Measurements from ENCODE around the gene ATAD3A.
A peak's percentile ranks its signal among the peaks of the same experiment; 100 is the strongest.
"Not testable (repeated sequence)": the region's sequence is repeated elsewhere in the genome, so short reads cannot be mapped to it uniquely, and the experiment has no call there.

The ATAD3A gene

DNA sequence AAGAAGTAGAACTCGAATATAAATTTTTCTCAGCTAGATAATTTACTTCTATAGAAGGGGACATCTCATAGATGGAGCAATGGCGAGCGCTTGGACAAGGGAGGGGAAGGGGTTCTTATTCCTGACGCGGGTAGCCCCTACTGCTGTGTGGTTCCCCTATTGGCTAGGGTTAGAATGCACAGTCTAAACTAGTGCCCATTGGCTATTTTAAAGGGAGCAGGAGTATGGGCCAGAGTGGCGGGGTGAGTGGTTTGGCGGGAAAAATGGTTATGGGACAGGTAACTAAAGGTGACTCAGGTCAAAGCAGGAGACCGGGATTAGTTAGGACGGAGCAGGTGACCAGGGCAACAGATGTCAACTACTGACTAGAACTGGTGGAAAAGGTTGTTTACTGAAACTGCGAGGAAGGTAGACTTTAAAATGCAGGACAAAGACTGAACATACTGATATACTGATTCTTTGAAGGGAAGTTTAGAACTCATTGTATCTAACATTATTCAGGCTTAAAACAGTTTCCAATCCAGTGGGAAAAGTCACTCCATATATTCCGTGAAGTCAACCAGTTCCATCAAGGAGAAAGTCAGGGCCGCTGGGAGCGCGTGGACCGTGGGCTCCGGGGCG, 940 bp upstream of the ATAD3A start:
- peaks cover 14% of the 10 kb centered on the region for H4K20me1 ChIP-seq

DNA sequence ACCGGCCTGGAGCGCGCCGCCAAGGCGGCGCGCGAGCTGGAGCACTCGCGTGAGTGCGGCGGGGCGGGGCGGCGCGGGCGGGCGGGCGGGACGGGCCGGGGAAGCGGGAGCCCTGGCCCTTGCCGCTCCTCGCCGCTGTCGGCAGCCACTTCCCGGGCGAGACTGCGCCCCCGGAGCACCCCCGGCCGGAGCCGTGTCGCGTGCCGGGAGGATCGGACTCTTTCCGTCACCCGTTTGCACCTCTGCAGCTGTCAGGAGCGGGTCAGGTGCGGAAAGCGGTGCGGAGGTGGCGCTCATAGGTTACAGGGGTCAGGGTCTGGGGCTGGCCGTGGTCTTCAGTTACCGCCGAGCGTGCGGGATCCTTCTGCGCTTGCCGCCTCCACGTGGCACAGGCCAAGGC, 463 bp downstream of the ATAD3A start:
- Histone ChIP-seq H4K20me1 (peaks cover 14% of the 10 kb centered on the region), H3K4me3 (peak overlapping the region; percentile 88), H3K36me3 (peaks cover 24% of the 10 kb centered on the region), H3K4me1 (peaks cover 45% of the 10 kb centered on the region), H3K4me2 (peak overlapping the region; percentile 91; the same call in 1 of the 2 replicates), H3K9ac (peak overlapping the region; percentile 86; the same call in 1 of the 2 replicates)
- H3K27ac ChIP-seq, H3K27me3 ChIP-seq, H3K9me3 ChIP-seq: not testable (repeated sequence)

More for the DNA sequence above, 940 bp upstream of the ATAD3A start:
- Histone ChIP-seq H3K9me3 (no peaks in the 10 kb centered on the region), H3K9ac (peak overlapping the region; percentile 86), H3K4me2 (peak overlapping the region; percentile 91), H3K36me3 (peaks cover 13% of the 10 kb centered on the region), H3K4me1 (peaks cover 50% of the 10 kb centered on the region), H3K27ac (peak overlapping the region; percentile 84), H3K27me3 (no peaks in the 10 kb centered on the region), H3K4me3 (peak overlapping the region; percentile 88)
- TF ChIP-seq Cebpa-rat (IDR thresholded peaks at IDR 0.05), result no peak

DNA sequence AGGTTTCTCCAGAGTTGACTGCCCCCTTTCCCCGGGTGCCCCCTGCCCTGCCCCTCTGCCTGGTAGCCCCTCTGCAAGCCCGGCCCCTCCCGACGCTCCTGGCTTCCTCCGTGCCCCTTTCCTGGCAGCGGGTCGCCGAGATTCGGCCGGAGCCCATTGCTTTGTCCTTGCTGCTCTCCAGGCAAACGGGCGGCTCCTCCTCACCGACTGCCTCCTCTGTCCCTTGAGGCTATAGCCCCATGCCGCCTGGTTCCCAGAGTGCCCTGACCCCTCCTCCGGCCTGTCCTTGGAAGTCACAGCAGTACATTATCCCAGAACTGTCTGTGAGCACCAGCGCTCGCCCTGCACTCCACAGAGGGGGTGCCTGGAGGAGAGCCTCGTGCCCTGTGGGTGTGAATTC, 1.7 kb downstream of the ATAD3A start:
- peaks cover 45% of the 10 kb centered on the region for H3K4me1 ChIP-seq
- H3K9ac ChIP-seq, H3K27me3 ChIP-seq, H3K9me3 ChIP-seq, H3K27ac ChIP-seq: not testable (repeated sequence)
- H4K20me1 ChIP-seq, result peaks cover 14% of the 10 kb centered on the region
- 0 out of 2 replicates have a peak overlapping the region, but pooled peaks have one; percentile 33 for H3K4me3 ChIP-seq
- peak overlapping the region; percentile 73 for H3K4me2 ChIP-seq
- H3K36me3 ChIP-seq, result peaks cover 34% of the 10 kb centered on the region

DNA sequence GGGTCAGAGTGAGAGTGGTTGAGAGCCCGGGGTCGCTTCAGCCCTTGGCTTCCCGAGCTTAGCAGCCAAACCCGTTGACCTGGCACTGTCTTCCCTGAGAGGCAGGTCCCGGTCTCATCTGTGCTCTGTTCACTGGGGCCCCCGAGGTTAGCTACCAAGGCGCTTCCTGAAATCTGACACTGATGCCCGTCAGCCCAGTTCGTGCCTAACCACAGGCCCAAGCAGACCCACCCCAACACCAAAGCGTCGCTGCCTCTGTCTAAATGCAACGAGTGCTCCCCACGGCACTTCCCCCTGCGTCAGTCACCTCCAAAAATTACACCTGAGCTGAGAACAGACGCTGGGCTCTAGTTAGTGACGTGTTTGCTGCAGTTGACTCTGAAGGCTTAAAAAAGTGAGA, 2.4 kb downstream of the ATAD3A start:
- Histone ChIP-seq H4K20me1 (peaks cover 14% of the 10 kb centered on the region), H3K9ac (0 out of 2 replicates have a peak overlapping the region, but pooled peaks have one; percentile 55), H3K4me1 (peaks cover 42% of the 10 kb centered on the region), H3K4me2 (peak overlapping the region; percentile 73), H3K36me3 (peaks cover 36% of the 10 kb centered on the region)
- H3K27me3 ChIP-seq, H3K9me3 ChIP-seq, H3K4me3 ChIP-seq, H3K27ac ChIP-seq: not testable (repeated sequence)

DNA sequence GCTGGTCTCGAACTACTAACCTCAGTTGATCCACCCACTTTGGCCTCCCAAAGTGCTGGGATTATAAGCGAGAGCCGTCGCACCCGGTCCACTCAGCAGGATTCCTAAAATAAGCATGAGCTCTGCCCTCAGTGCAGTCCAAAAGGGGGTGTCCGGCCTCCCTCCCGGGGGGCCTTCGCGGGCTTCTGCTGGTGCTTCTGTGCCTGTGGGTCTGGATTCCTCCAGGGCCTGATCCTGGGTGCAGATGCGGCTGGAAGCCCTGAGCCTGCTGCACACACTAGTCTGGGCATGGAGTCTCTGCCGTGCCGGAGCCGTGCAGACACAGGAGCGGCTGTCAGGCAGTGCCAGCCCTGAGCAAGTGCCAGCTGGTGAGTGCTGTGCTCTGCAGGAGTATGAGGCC, 5.0 kb downstream of the ATAD3A start:
- H3K27me3 ChIP-seq, H3K9ac ChIP-seq, H3K9me3 ChIP-seq, H3K4me2 ChIP-seq, H3K27ac ChIP-seq, H3K4me3 ChIP-seq: not testable (repeated sequence)
- peaks cover 29% of the 10 kb centered on the region for H3K4me1 ChIP-seq
- H4K20me1 ChIP-seq, result peaks cover 21% of the 10 kb centered on the region
- H3K36me3 ChIP-seq, result peaks cover 60% of the 10 kb centered on the region

DNA sequence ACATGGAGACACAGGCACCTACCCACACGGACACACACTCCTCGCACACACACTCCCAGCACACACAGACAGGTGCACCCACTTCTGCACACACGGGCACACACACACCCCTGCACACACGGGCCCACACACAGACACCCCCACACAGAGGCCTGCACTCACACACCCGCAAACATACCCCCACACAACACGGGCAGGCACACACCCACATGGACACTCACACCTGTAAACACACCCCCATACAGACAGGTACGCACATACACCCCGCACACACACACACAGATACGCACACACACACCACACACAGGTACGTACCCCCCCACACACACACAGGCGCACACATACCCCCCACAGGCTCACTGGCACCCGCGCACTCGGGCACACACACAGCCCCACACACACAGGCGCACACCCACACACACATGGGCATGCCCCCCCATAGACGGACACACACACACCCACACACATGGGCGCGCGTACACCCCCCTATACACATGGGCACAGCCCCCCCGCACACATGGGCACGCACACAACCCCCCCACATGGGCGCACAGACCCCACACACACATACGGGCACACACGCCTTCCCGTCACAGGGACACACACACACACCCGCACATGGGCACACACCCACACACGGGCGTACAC, 6.1 kb downstream of the ATAD3A start:
- Histone ChIP-seq H3K27ac (no peak overlapping the region), H3K4me3 (no peak overlapping the region), H3K4me1 (peaks cover 41% of the 10 kb centered on the region), H4K20me1 (peaks cover 32% of the 10 kb centered on the region), H3K27me3 (no peaks in the 10 kb centered on the region), H3K4me2 (no peak overlapping the region), H3K9ac (no peak overlapping the region), H3K36me3 (peaks cover 61% of the 10 kb centered on the region), H3K9me3 (no peaks in the 10 kb centered on the region)
- TF ChIP-seq Cebpa-rat (IDR thresholded peaks at IDR 0.05), result no peak

DNA sequence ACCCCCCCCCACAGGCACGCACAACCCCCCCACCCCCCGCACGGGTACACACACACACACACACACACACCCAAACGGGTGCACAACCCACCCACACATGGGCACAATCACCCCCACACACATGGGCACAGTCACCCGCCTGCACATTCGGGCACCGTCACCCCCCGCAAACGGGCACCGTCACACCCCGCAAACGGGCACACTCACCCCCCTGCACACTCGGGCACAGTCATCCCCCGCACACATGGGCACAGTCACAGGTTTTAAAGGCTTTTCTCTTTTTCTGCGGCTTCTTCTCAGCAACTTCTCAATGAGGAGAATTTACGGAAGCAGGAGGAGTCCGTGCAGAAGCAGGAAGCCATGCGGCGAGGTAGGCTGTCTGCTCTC, 6.7 kb downstream of the ATAD3A start:
- not testable (repeated sequence) for H3K27ac ChIP-seq, H3K9me3 ChIP-seq, H3K4me2 ChIP-seq, H3K9ac ChIP-seq, H3K27me3 ChIP-seq, H3K4me3 ChIP-seq
- peaks cover 41% of the 10 kb centered on the region for H3K4me1 ChIP-seq
- H4K20me1 ChIP-seq, result peaks cover 38% of the 10 kb centered on the region
- peaks cover 63% of the 10 kb centered on the region for H3K36me3 ChIP-seq

DNA sequence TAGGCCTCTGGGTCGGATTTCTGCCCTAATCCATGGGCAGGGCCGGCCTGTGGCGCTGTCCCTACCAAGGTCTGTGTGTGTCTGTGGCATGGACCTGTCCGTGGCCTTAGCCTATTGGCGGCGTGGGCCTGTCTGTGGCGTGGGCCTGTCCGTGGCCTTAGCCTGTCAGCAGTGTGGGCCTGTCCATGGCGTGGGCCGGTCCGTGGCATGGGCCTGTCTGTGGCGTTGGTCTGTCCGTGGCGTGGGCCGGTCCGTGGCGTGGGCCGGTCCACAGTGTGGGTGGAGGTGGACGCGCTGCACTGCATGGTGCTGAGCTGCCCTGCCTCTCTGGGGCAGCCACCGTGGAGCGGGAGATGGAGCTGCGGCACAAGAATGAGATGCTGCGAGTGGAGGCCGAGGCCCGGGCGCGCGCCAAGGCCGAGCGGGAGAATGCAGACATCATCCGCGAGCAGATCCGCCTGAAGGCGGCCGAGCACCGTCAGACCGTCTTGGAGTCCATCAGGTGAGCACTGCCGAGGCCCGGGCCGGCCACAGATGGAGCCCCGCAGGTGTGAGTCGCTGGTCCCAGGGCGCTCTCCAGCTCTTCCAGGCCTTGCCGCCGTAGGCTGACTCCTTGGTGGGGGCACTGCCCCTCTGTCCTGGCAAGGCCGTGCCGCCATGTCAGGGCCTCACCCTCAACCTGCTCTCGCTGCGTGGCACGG, 8.0 kb downstream of the ATAD3A start:
- H3K27ac ChIP-seq, H3K9ac ChIP-seq, H3K9me3 ChIP-seq, H3K4me2 ChIP-seq, H3K27me3 ChIP-seq, H3K4me3 ChIP-seq: not testable (repeated sequence)
- Histone ChIP-seq H3K4me1 (peaks cover 31% of the 10 kb centered on the region), H3K36me3 (peaks cover 64% of the 10 kb centered on the region), H4K20me1 (peaks cover 35% of the 10 kb centered on the region)

DNA sequence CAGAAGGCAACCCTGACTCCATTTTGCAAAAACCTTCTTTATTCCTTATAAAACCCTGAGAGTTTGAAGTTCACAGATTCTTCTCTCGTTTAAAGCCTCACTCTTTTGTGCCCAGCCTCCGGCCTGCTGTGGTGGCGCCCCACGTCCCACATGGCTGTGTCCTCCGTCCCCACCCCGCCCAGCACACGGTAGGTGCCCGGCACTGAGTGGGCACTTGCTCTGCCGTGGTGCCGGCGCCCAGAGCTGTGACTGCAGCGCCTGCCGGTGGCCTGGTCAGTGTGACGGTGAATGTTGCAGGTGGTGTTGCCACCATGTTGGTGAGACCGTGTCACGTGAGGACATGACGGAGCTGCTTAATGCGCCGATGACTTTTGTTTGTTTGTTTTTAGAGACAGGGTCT, 9.4 kb downstream of the ATAD3A start:
- Histone ChIP-seq H3K9me3 (no peaks in the 10 kb centered on the region), H3K4me3 (no peak overlapping the region), H3K4me2 (no peak overlapping the region), H3K27ac (no peak overlapping the region), H4K20me1 (peaks cover 28% of the 10 kb centered on the region), H3K27me3 (no peaks in the 10 kb centered on the region), H3K4me1 (peaks cover 24% of the 10 kb centered on the region), H3K36me3 (peaks cover 65% of the 10 kb centered on the region), H3K9ac (no peak overlapping the region)
- no peak for TF ChIP-seq Cebpa-rat (IDR thresholded peaks at IDR 0.05)

DNA sequence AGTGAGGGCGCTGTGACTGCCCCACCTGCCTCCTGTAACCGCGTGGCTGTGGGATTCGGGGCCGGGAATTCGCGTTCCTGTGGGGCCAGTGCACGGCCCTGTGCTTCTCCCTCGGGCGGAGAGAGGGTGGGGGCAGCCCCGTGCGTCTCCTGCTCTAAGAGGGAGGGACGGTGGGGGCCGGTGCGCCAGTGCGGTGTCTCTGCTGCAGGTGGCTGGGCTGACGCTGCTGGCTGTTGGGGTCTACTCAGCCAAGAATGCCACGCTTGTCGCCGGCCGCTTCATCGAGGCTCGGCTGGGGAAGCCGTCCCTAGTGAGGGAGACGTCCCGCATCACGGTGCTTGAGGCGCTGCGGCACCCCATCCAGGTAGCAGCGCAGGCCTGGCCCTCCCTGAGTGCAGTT, 10.6 kb downstream of the ATAD3A start:
- not testable (repeated sequence) for H3K27ac ChIP-seq, H3K4me3 ChIP-seq, H3K27me3 ChIP-seq, H3K9ac ChIP-seq, H3K9me3 ChIP-seq
- peaks cover 24% of the 10 kb centered on the region for H3K4me1 ChIP-seq
- peaks cover 69% of the 10 kb centered on the region for H3K36me3 ChIP-seq
- H3K4me2 ChIP-seq, result peak overlapping the region; percentile 78
- H4K20me1 ChIP-seq, result peaks cover 28% of the 10 kb centered on the region

DNA sequence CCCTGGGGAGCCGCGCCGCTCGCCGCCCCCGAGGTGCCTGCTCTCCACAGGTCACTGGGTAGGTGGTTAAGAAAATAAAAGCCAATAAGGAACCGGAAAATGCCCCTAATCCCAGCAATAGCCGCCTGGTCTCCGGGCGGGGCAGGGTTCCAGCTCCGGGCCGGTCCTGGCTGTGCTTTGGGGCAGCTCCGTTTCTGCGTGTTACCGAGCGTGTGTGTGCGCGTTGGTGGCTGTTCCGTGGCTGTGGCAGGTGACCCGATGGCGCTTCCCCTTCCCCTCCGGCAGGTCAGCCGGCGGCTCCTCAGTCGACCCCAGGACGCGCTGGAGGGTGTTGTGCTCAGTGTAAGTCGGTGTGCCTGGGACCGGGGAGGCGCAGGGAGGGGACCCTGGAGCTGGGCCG, 11.3 kb downstream of the ATAD3A start:
- not testable (repeated sequence) for H3K4me3 ChIP-seq, H3K27me3 ChIP-seq, H3K9me3 ChIP-seq, H3K27ac ChIP-seq, H3K9ac ChIP-seq
- Histone ChIP-seq H3K4me1 (peaks cover 24% of the 10 kb centered on the region), H3K36me3 (peaks cover 70% of the 10 kb centered on the region), H3K4me2 (peak overlapping the region; percentile 78), H4K20me1 (peaks cover 28% of the 10 kb centered on the region)

DNA sequence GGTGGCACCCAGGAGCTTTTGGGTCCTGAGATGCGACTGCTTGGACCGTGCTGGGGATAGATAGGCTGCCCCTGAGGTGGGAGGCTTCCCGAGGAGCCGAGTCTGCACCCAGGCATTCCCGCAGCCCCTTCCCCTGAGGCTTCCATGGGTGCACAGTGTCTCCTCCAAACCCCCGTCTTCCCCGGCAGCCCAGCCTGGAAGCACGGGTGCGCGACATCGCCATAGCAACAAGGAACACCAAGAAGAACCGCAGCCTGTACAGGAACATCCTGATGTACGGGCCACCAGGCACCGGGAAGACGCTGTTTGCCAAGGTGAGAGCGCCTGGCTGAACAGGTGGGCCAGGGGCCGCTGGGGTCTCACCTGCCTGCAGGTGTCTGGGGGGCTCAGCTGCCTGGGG, 11.7 kb downstream of the ATAD3A start:
- H3K36me3 ChIP-seq, result peaks cover 71% of the 10 kb centered on the region
- H3K9me3 ChIP-seq, H3K9ac ChIP-seq, H3K4me3 ChIP-seq, H3K27me3 ChIP-seq, H3K27ac ChIP-seq: not testable (repeated sequence)
- H3K4me1 ChIP-seq, result peaks cover 24% of the 10 kb centered on the region
- H4K20me1 ChIP-seq, result peaks cover 28% of the 10 kb centered on the region
- H3K4me2 ChIP-seq, result peak overlapping the region; percentile 78

DNA sequence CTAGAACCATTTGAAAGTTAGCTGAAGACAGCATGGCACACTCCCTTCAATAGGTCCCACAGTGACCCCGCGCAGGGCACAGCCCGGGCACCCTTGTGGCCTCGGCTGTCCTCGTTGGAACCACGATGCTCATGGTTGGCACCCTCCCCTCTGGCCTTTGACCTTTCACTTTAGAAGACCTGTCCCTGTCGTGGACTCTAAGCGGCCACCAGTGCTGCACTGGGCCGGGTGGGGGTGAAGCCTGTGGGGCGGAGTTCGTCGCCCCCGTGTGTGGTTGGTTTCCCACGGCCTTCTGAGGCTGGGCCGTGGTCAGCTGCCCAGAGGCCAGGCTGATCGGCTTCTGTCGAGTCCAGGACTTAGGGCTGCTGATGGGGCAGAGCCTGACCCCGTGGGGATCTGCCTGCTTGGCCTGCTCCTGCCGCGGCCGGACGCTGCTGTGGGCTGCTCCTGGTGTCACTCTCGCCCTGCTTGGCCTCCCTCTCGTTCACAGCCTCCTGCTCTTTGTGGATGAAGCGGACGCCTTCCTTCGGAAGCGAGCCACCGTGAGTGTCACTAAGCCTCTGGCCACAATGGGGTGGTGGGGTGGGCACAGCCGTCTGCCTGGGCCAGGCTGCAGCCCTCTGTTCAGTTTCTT, 12.9 kb downstream of the ATAD3A start:
- H3K27ac ChIP-seq, result not testable (repeated sequence)
- peaks cover 77% of the 10 kb centered on the region for H3K36me3 ChIP-seq

DNA sequence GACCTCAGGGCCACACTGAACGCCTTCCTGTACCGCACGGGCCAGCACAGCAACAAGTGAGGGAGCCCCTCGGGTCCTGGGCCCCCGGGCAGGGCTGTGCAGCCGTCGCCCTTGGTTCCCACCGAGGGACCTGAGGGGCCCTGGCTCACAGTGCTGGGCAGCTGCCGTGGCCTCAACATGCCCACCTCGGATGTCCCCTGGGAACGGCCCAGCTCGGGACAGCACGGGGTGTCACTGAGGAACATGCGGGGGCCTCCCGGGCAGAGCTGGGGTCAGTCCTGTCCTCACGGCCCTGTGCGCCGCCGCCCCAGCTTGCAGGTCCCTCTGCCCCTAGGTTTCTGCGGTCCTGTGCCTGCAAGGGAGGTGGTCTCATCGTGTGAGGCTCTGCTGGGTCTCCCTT, 14.5 kb downstream of the ATAD3A start:
- H3K9me3 ChIP-seq, result peaks cover 18% of the 10 kb centered on the region
- H3K9ac ChIP-seq, H3K4me2 ChIP-seq, H3K4me3 ChIP-seq, H3K27ac ChIP-seq, H3K27me3 ChIP-seq: not testable (repeated sequence)
- H3K4me1 ChIP-seq, result peaks cover 24% of the 10 kb centered on the region
- peaks cover 74% of the 10 kb centered on the region for H3K36me3 ChIP-seq
- H4K20me1 ChIP-seq, result peaks cover 25% of the 10 kb centered on the region

More for the DNA sequence above, 12.9 kb downstream of the ATAD3A start:
- H3K27me3 ChIP-seq, H3K4me2 ChIP-seq, H3K9ac ChIP-seq, H3K9me3 ChIP-seq, H3K4me3 ChIP-seq: not testable (repeated sequence)
- Histone ChIP-seq H4K20me1 (peaks cover 28% of the 10 kb centered on the region), H3K4me1 (peaks cover 24% of the 10 kb centered on the region)

All from BLaER1 (cell line).